HepG2 (cell line): ENCODE results near the gene TBC1D12. TPM values are rescaled to one million over a fixed set of nuclear protein-coding genes. Genes with fewer than 3 reads are reported as not detected.

Experiments used
- BRD4 ChIP-seq: sonication (generic); formaldehyde crosslinking; IDR thresholded peaks from 2 replicates; pipeline ENCODE4 v1.4.0; 2020; ENCODE audit warnings: missing genetic modification reagents
- CENPT ChIP-seq: sonication (generic); formaldehyde crosslinking; IDR thresholded peaks from 2 replicates; pipeline ENCODE4 v1.8.0; 2022; ENCODE audit warnings: low read depth, mild to moderate bottlenecking, moderate library complexity, missing genetic modification reagents
- CREM ChIP-seq, 2 experiments: sonication (generic) in 1 of 2; formaldehyde crosslinking in 1 of 2; IDR thresholded peaks; 2 replicates each; pipeline versions ENCODE4 v1.4.0 to v1.6.1; 2016 to 2020; ENCODE audit warnings: antibody characterized with exemption in 1 of 2, mild to moderate bottlenecking in 1 of 2, missing genetic modification reagents in 1 of 2
- FOSL1 ChIP-seq: sonication (generic); formaldehyde crosslinking; IDR thresholded peaks from 2 replicates; pipeline ENCODE4 v1.9.0; 2021; ENCODE audit warnings: missing genetic modification reagents, borderline replicate concordance
- GATA4 ChIP-seq: sonication (generic); IDR thresholded peaks from 2 replicates; pipeline ENCODE4 v1.6.1; 2016; ENCODE audit warnings: antibody characterized with exemption, low read depth, borderline replicate concordance
- KLF11 ChIP-seq: IDR thresholded peaks from 2 replicates; pipeline ENCODE4 v1.6.1; 2016; ENCODE audit warnings: missing compliant biosample characterization
- MAF1 ChIP-seq: sonication (generic); formaldehyde crosslinking; IDR thresholded peaks from 2 replicates; pipeline ENCODE4 v1.5.0; 2020; ENCODE audit warnings: missing genetic modification reagents, borderline replicate concordance
- MIER3 ChIP-seq: IDR thresholded peaks from 2 replicates; pipeline ENCODE4 v1.6.1; 2016; ENCODE audit warnings: missing compliant biosample characterization, borderline replicate concordance
- MYC ChIP-seq: sonication (generic); formaldehyde crosslinking; IDR thresholded peaks from 2 replicates; pipeline ENCODE4 v1.9.0; 2021; ENCODE audit warnings: missing genetic modification reagents, borderline replicate concordance
- PBX2 ChIP-seq: IDR thresholded peaks from 2 replicates; pipeline ENCODE4 v1.6.1; 2016; ENCODE audit warnings: control low read depth
- RARA ChIP-seq: IDR thresholded peaks from 2 replicates; pipeline ENCODE4 v1.6.1; 2016; ENCODE audit warnings: missing genetic modification reagents, missing compliant biosample characterization
- RFXANK ChIP-seq: IDR thresholded peaks from 2 replicates; pipeline ENCODE4 v1.6.1; 2016
- SNAI1 ChIP-seq: sonication (generic); formaldehyde crosslinking; IDR thresholded peaks from 2 replicates; pipeline ENCODE4 v1.5.0; 2020; ENCODE audit warnings: mild to moderate bottlenecking, missing genetic modification reagents, borderline replicate concordance
- SP140L ChIP-seq: sonication (generic); formaldehyde crosslinking; IDR thresholded peaks from 2 replicates; pipeline ENCODE4 v1.4.0; 2020; ENCODE audit warnings: missing genetic modification reagents, borderline replicate concordance
- SPEN ChIP-seq: sonication (generic); formaldehyde crosslinking; IDR thresholded peaks from 2 replicates; pipeline ENCODE4 v1.5.1; 2020; ENCODE audit warnings: low read depth, mild to moderate bottlenecking, missing genetic modification reagents
- ZBTB10 ChIP-seq: sonication (generic); formaldehyde crosslinking; IDR thresholded peaks from 2 replicates; pipeline ENCODE4 v1.4.0; 2020; ENCODE audit warnings: missing genetic modification reagents, borderline replicate concordance
- ZBTB14 ChIP-seq: sonication (generic); formaldehyde crosslinking; IDR thresholded peaks from 2 replicates; pipeline ENCODE4 v1.4.0; 2020; ENCODE audit warnings: missing genetic modification reagents
- ZBTB7B ChIP-seq: sonication (generic); formaldehyde crosslinking; IDR thresholded peaks from 2 replicates; pipeline ENCODE4 v1.4.0; 2020; ENCODE audit warnings: missing genetic modification reagents
- ZNF205 ChIP-seq: IDR thresholded peaks from 2 replicates; pipeline ENCODE4 v1.6.1; 2018; ENCODE audit warnings: missing biosample characterization, missing genetic modification reagents
- ZNF275 ChIP-seq: sonication (generic); formaldehyde crosslinking; IDR thresholded peaks from 2 replicates; pipeline ENCODE4 v1.8.0; 2022; ENCODE audit warnings: missing genetic modification reagents, mild to moderate bottlenecking, inconsistent platforms, borderline replicate concordance
- ZNF317 ChIP-seq: sonication (generic); formaldehyde crosslinking; IDR thresholded peaks from 2 replicates; pipeline ENCODE4 v1.5.0; 2020; ENCODE audit warnings: mild to moderate bottlenecking, missing genetic modification reagents
- ZNF329 ChIP-seq: sonication (generic); formaldehyde crosslinking; IDR thresholded peaks from 2 replicates; pipeline ENCODE4 v1.9.0; 2021; ENCODE audit warnings: low read depth, mild to moderate bottlenecking, missing genetic modification reagents
- ZNF652 ChIP-seq: IDR thresholded peaks from 2 replicates; pipeline ENCODE4 v1.6.1; 2016; ENCODE audit warnings: low read depth, borderline replicate concordance
- ZNF879 ChIP-seq: sonication (generic); formaldehyde crosslinking; IDR thresholded peaks from 2 replicates; pipeline ENCODE4 v1.8.1; 2023; ENCODE audit warnings: missing genetic modification reagents
- polyA plus RNA-seq, 8 experiments: library from polyadenylated mRNA; depleted of rRNA in 3 of 8; stranded (reverse) in 7 of 8; unstranded in 1 of 8; fragments of >200 nt; fragmentation: Illumina TruSeq in 4 of 8; extraction: Trizol in 4 of 8; gene quantifications; 2 replicates each; pipeline versions ENCODE4 v1.2.1 to v1.2.3, GENCODE V29; 2011 to 2016; ENCODE audit warnings: low read depth in 4 of 8, missing spikeins in 1 of 8, mixed read lengths in 1 of 8; ENCODE audit not compliant: insufficient read depth in 1 of 8
- total RNA-seq, 5 experiments: library from RNA; depleted of rRNA; stranded (reverse); fragments of >200 nt; fragmentation: Illumina TruSeq; extraction: Trizol; gene quantifications; 2 replicates each; pipeline ENCODE4 v1.2.3, GENCODE V29; 2016; ENCODE audit warnings: low read depth in 1 of 5

TBC1D12 gene
- total and polyA plus RNA-seq, 2 of the 13 experiments (the other 11 are each of a cell fraction or from before 2014, with no cell fraction given) = 5.7 to 6.2 TPM

GRCh38 chr10:94362360-94363250, 39.7 kb upstream of the TBC1D12 start, which contains the start of gene NOC3L (continued):
- TF ChIP-seq MIER3 (0 out of 2 replicates have a peak, but pooled peaks have one; percentile 52), ZBTB7B (CRISPR knock-in tag) (peak; percentile 97), ZNF205 (CRISPR knock-in tag) (peak; percentile 82), SP140L (CRISPR knock-in tag) (no peak), CENPT (CRISPR knock-in tag) (peak; percentile 78; the same call in 1 of the 2 replicates), KLF11 (CRISPR knock-in tag) (peak; percentile 98), ZNF317 (peak; percentile 91), RFXANK (peak; percentile 50; the same call in 1 of the 2 replicates), PBX2 (CRISPR knock-in tag) (peak; percentile 8; the same call in 1 of the 2 replicates), MYC (CRISPR knock-in tag) (peak; percentile 98), ZNF275 (CRISPR knock-in tag) (peak; percentile 89), FOSL1 (CRISPR knock-in tag) (no peak), MAF1 (CRISPR knock-in tag) (peak; percentile 84; the same call in 1 of the 2 replicates), SPEN (CRISPR knock-in tag) (peak; percentile 98), GATA4 (no peak), ZNF329 (no peak), ZBTB10 (CRISPR knock-in tag) (peak; percentile 92), CREM (IDR thresholded peaks at IDR 0.05) (peak; percentile 28; the same call in 1 of the 2 replicates), CREM (CRISPR knock-in tag; IDR thresholded peaks at IDR 0.05) (no peak), ZNF879 (CRISPR knock-in tag) (peak; percentile 99; the same call in 1 of the 2 replicates), SNAI1 (CRISPR knock-in tag) (peak; percentile 89), ZNF652 (CRISPR knock-in tag) (0 out of 2 replicates have a peak, but pooled peaks have one; percentile 30), BRD4 (CRISPR knock-in tag) (peak; percentile 95), RARA (peak; percentile 70), ZBTB14 (CRISPR knock-in tag) (peak; percentile 94)
